Lower lobe of right lung (tissue), 2 donors: ENCODE data around the gene TMEM132A. TPM values are rescaled to one million over a fixed set of nuclear protein-coding genes. Genes with fewer than 3 reads are reported as not detected.

Experiments
- ATAC-seq, 2 donors: fragments of 200-7000 bp; cut with Tn5 transposase; one replicate each; pipeline ENCODE4 v1.9.1; 2020 to 2022; ENCODE audit warnings: mild to moderate bottlenecking in 2 of 2, moderate library complexity in 2 of 2
- DNase-seq: peaks from one replicate; pipeline ENCODE4 v3.0.0-alpha.2; 2020
- H3K27ac ChIP-seq: fragments of 200-600 bp; one replicate; pipeline ENCODE4 v1.8.0; 2022
- H3K27me3 ChIP-seq: fragments of 200-600 bp; one replicate; pipeline ENCODE4 v1.8.0; 2022; ENCODE audit warnings: low read depth
- H3K36me3 ChIP-seq: fragments of 200-600 bp; one replicate; pipeline ENCODE4 v1.8.0; 2022; ENCODE audit warnings: mild to moderate bottlenecking
- H3K4me1 ChIP-seq: fragments of 200-600 bp; one replicate; pipeline ENCODE4 v1.8.0; 2022
- H3K4me3 ChIP-seq: fragments of 200-600 bp; one replicate; pipeline ENCODE4 v1.8.0; 2022; ENCODE audit warnings: mild to moderate bottlenecking
- H3K9me3 ChIP-seq: fragments of 200-600 bp; one replicate; pipeline ENCODE4 v1.8.0; 2022
- CTCF ChIP-seq: fragments of 200-600 bp; IDR thresholded peaks from one replicate; pipeline ENCODE4 v1.8.0; 2022; ENCODE audit warnings: antibody characterized with exemption, mild to moderate bottlenecking
- intact Hi-C: fragments of 100-400 bp; cut with DNase I; formaldehyde crosslinking; loops from one replicate; pipeline ENCODE4 v1.11.0; 2022
- total RNA-seq: library from RNA; stranded (reverse); fragmentation: NEBNext Ultra II Directional; extraction: Animal tissue kit (Norgen Biotek cat#: 25700); gene quantifications from one replicate; pipeline ENCODE4 v1.2.1, GENCODE V29; 2021
- donor health status: DM: no; HTN: yes; CAD: no; lungs with severe emphysema.

Gene TMEM132A
- total RNA-seq, 1 donor from 2014 or later, result 13.9 TPM

GRCh38 chr11:60929764-60930163 is 5.5 kb downstream of the TMEM132A start:
- intact Hi-C loops, result no loop called here
- H3K4me1 ChIP-seq, result peaks cover 9% of the 10 kb centered on the region
- ATAC-seq (no peak), DNase-seq (no peak)
- no peak overlapping the region for H3K27ac ChIP-seq
- no peaks in the 10 kb centered on the region for H3K36me3 ChIP-seq
- H3K27me3 ChIP-seq, result peaks cover 9% of the 10 kb centered on the region
- H3K4me3 ChIP-seq, result no peak overlapping the region
- TF ChIP-seq CTCF, result no peak
- no peaks in the 10 kb centered on the region for H3K9me3 ChIP-seq

GRCh38 chr11:60930394-60930793 is 6.1 kb downstream of the TMEM132A start:
- Histone ChIP-seq H3K36me3 (no peaks in the 10 kb centered on the region), H3K27me3 (peaks cover 3% of the 10 kb centered on the region), H3K27ac (no peak overlapping the region), H3K4me1 (peaks cover 2% of the 10 kb centered on the region), H3K9me3 (no peaks in the 10 kb centered on the region), H3K4me3 (no peak overlapping the region)
- intact Hi-C loops, result no loop called here
- DNase-seq (no peak), ATAC-seq (no peak)
- no peak for TF ChIP-seq CTCF

GRCh38 chr11:60931917-60932316 is 7.7 kb downstream of the TMEM132A start:
- Histone ChIP-seq H3K27ac (no peak overlapping the region), H3K4me3 (no peak overlapping the region), H3K4me1 (peaks cover 7% of the 10 kb centered on the region), H3K9me3 (no peaks in the 10 kb centered on the region), H3K36me3 (peaks cover 4% of the 10 kb centered on the region), H3K27me3 (no peaks in the 10 kb centered on the region)
- DNase-seq (no peak), ATAC-seq (no peak)
- TF ChIP-seq CTCF, result no peak
- intact Hi-C loops, result no loop called here

GRCh38 chr11:60932605-60933356 is 8.5 kb downstream of the TMEM132A start:
- TF ChIP-seq CTCF, result no peak

GRCh38 chr11:60933416-60934123 is 9.3 kb downstream of the TMEM132A start:
- Histone ChIP-seq H3K36me3 (peaks cover 20% of the 10 kb centered on the region), H3K27ac (no peak overlapping the region), H3K27me3 (no peaks in the 10 kb centered on the region), H3K9me3 (no peaks in the 10 kb centered on the region), H3K4me3 (no peak overlapping the region), H3K4me1 (peaks cover 12% of the 10 kb centered on the region)
- DNase-seq (no peak), ATAC-seq (no peak)
- TF ChIP-seq CTCF, result no peak
- intact Hi-C loops, result no loop called here

More at GRCh38 chr11:60932605-60933356, 8.5 kb downstream of the TMEM132A start:
- Histone ChIP-seq H3K36me3 (peaks cover 13% of the 10 kb centered on the region), H3K27me3 (no peaks in the 10 kb centered on the region), H3K4me3 (no peak overlapping the region), H3K4me1 (peaks cover 11% of the 10 kb centered on the region), H3K9me3 (no peaks in the 10 kb centered on the region), H3K27ac (no peak overlapping the region)
- intact Hi-C loops, result no loop called here
- ATAC-seq (no peak), DNase-seq (no peak)
